Suprapubic skin (tissue), 4 donors: ENCODE results near the gene USP20. TPM values are rescaled to one million over a fixed set of nuclear protein-coding genes. Genes with fewer than 3 reads are reported as not detected.

Experiments used
- DNase-seq, 2 donors: peaks; one replicate each; pipeline ENCODE4 v3.0.0-alpha.2; 2019; ENCODE audit warnings: low spot score in 2 of 2
- H3K27ac ChIP-seq: fragments of 200-600 bp; sonication (generic); one replicate; pipeline ENCODE4 v1.5.1; 2019
- H3K27me3 ChIP-seq: fragments of 200-600 bp; sonication (generic); one replicate; pipeline ENCODE4 v1.5.1; 2019
- H3K36me3 ChIP-seq: fragments of 200-600 bp; sonication (generic); one replicate; pipeline ENCODE4 v1.5.1; 2019
- H3K4me1 ChIP-seq: fragments of 200-600 bp; sonication (generic); one replicate; pipeline ENCODE4 v1.5.1; 2019
- H3K4me3 ChIP-seq: fragments of 200-600 bp; sonication (generic); one replicate; pipeline ENCODE4 v1.5.1; 2019; ENCODE audit warnings: mild to moderate bottlenecking
- H3K9me3 ChIP-seq: fragments of 200-600 bp; sonication (generic); one replicate; pipeline ENCODE4 v1.5.1; 2019
- EP300 ChIP-seq: sonication (generic); formaldehyde crosslinking; IDR thresholded peaks from one replicate; pipeline ENCODE4 v1.6.1; 2017; ENCODE audit warnings: antibody characterized with exemption
- POLR2A ChIP-seq, 2 donors: fragments of 450-650 bp; IDR thresholded peaks; one replicate each; pipeline ENCODE4 v1.6.1; 2017; ENCODE audit warnings: antibody characterized with exemption in 2 of 2, mild to moderate bottlenecking in 2 of 2, moderate library complexity in 2 of 2
- POLR2AphosphoS5 ChIP-seq, 3 donors: sonication (generic); formaldehyde crosslinking; IDR thresholded peaks; one replicate each; pipeline ENCODE4 v1.6.1; 2017; ENCODE audit warnings: antibody characterized with exemption in 3 of 3
- WGBS: methylation state at CpG from one replicate; pipeline ENCODE4 v1.1.5; 2018; 5-methylcytosine and 5-hydroxymethylcytosine counted together
- total RNA-seq, 4 donors: library from RNA; depleted of rRNA; stranded (reverse); fragments of >200 nt; gene quantifications; one replicate each; pipeline ENCODE4 v1.1.0, GENCODE V29; 2016
- TF ChIP-seq, protein P1 (sequence below), 2 donors: fragments of 200-600 bp in 1 of 2; fragments of 450-650 bp in 1 of 2; sonication (generic) in 1 of 2; IDR thresholded peaks; one replicate each; pipeline ENCODE4 v1.5.1; 2016 to 2019; ENCODE audit warnings: antibody characterized with exemption in 2 of 2, mild to moderate bottlenecking in 1 of 2, moderate library complexity in 1 of 2

Gene USP20
- total RNA-seq, 4 donors from 2014 or later, result 22.6 to 51.4 (median 34.4) TPM

DNA sequence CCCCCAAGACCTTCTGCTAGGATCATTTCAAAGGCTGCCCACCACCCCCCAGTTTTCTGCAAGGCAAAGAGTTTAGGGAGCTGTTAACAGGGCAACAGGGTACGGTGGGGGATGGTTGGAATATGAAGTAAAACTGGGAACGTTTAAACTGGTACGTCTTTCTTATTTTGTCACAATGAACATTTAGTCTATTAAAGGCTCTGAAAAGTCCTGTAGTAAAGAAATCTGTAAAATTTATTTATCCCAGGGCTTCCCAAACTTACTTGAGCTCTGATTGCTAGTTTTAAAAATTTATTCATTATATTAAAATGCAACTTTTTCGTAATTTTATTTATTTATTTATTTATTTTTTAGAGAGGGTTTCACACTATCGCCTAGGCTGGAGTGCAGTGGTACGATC lies 62.0 kb downstream of the USP20 start:
- H3K36me3 ChIP-seq, result peaks cover 59% of the 10 kb centered on the region

DNA sequence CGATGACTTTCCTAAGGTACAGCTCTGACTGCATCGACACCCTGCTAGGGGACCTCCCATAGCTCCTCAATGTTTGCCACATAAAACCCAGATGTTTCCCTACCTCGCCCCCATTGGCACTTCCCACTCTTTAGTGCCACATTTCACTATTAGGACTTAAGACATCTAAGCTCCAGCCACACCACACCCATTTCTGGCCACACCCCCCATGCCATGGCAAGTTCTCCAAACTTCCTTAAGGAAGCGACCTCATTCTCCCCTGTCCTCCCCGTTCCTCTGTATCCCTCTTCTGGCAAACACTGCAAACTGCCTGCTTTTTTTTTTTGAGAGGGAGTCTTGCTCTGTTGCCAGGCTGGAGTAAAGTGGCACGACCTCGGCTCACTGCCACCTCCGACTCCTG lies 62.9 kb downstream of the USP20 start:
- WGBS, result 65% methylated on average over 8 of the region's 8 CpGs
- DNase-seq, result no peak
- no peaks in the 10 kb centered on the region for H3K4me1 ChIP-seq
- TF ChIP-seq POLR2AphosphoS5 (IDR thresholded peaks at IDR 0.05) (no peak), POLR2A (IDR thresholded peaks at IDR 0.05) (no peak), EP300 (no peak)
- TF ChIP-seq, protein P1, sequence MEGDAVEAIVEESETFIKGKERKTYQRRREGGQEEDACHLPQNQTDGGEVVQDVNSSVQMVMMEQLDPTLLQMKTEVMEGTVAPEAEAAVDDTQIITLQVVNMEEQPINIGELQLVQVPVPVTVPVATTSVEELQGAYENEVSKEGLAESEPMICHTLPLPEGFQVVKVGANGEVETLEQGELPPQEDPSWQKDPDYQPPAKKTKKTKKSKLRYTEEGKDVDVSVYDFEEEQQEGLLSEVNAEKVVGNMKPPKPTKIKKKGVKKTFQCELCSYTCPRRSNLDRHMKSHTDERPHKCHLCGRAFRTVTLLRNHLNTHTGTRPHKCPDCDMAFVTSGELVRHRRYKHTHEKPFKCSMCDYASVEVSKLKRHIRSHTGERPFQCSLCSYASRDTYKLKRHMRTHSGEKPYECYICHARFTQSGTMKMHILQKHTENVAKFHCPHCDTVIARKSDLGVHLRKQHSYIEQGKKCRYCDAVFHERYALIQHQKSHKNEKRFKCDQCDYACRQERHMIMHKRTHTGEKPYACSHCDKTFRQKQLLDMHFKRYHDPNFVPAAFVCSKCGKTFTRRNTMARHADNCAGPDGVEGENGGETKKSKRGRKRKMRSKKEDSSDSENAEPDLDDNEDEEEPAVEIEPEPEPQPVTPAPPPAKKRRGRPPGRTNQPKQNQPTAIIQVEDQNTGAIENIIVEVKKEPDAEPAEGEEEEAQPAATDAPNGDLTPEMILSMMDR (IDR thresholded peaks at IDR 0.05), result no peak
- H3K9me3 ChIP-seq, result no peaks in the 10 kb centered on the region
- no peak overlapping the region for H3K4me3 ChIP-seq
- H3K27me3 ChIP-seq, result no peaks in the 10 kb centered on the region
- peaks cover 62% of the 10 kb centered on the region for H3K36me3 ChIP-seq
- no peak overlapping the region for H3K27ac ChIP-seq

More for the DNA sequence above, 62.0 kb downstream of the USP20 start:
- no peak for DNase-seq
- no peaks in the 10 kb centered on the region for H3K4me1 ChIP-seq
- H3K4me3 ChIP-seq, result no peak overlapping the region
- H3K27me3 ChIP-seq, result no peaks in the 10 kb centered on the region
- no peak overlapping the region for H3K27ac ChIP-seq
- WGBS, result 93% methylated on average over 6 of the region's 6 CpGs
- TF ChIP-seq POLR2AphosphoS5 (IDR thresholded peaks at IDR 0.05) (no peak), POLR2A (IDR thresholded peaks at IDR 0.05) (no peak), EP300 (no peak)
- TF ChIP-seq, protein P1 (IDR thresholded peaks at IDR 0.05), result no peak
- H3K9me3 ChIP-seq, result no peaks in the 10 kb centered on the region

DNA sequence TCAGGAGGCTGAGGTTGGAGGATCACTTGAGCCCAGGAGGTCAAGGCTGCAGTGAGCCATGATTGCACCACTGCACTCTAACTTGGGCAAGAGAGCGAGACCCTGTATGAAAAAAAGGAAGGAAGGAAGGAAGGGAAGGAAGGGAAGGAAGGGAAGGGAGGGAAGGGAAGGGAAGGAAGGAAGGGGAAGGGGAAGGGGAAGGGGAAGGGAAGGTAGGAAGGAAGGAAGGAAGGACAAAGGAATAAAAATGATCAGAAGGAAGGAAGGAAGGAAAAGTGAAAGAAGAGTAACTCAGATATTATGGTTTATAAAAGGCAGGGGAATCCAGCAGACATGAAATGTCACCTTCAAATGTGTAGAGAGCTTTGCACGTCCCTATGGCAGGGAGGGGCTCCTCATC lies 64.4 kb downstream of the USP20 start:
- Histone ChIP-seq H3K9me3 (no peaks in the 10 kb centered on the region), H3K4me1 (no peaks in the 10 kb centered on the region), H3K27me3 (no peaks in the 10 kb centered on the region), H3K27ac (no peak overlapping the region), H3K36me3 (peaks cover 71% of the 10 kb centered on the region), H3K4me3 (no peak overlapping the region)
- WGBS, result 94% methylated on average over 2 of the region's 2 CpGs
- DNase-seq, result no peak
- TF ChIP-seq POLR2AphosphoS5 (IDR thresholded peaks at IDR 0.05) (no peak), POLR2A (IDR thresholded peaks at IDR 0.05) (no peak), EP300 (no peak)
- TF ChIP-seq, protein P1 (IDR thresholded peaks at IDR 0.05), result no peak

DNA sequence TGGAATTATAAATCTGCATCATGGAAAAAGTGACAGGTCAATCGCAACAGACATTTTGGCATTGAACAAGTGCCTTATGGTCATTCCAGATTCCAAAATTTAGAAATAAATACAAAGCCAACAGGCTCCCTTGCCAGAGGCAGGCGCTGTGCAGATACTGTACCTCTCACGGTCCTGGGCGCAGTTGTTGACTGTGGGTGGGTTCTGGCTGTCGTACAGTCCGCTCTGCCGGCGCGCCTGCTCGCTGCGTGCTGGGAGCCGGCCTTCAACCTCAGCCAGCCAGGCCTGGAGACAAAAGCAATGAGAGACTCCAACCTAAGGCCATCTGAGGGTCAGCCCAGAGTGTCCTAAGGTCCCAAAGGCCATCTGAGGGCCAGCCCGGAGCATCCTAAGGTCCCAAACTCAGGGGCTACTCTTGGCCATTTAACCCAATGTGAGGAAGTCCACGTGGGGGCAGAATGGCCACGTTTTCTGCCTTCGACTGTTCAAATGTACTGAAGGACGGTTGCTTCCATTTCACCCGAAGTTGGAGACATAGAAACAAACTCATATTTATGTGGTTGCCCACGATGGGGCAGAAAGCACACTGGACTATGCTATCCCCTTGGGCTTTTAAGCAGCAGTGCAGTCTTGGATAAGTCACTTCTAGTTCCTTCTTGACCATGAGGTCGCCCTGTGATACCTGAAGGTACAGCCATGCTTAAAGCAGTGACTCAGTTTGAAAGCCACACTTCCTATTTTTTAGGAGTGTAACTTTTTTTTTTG lies 65.2 kb downstream of the USP20 start:
- TF ChIP-seq POLR2AphosphoS5 (IDR thresholded peaks at IDR 0.05) (no peak), EP300 (no peak), POLR2A (IDR thresholded peaks at IDR 0.05) (no peak)
- TF ChIP-seq, protein P1 (IDR thresholded peaks at IDR 0.05), result no peak
- no peak overlapping the region for H3K4me3 ChIP-seq
- no peaks in the 10 kb centered on the region for H3K9me3 ChIP-seq
- H3K4me1 ChIP-seq, result no peaks in the 10 kb centered on the region
- H3K27me3 ChIP-seq, result no peaks in the 10 kb centered on the region
- 89% methylated on average over 19 of the region's 20 CpGs for WGBS
- H3K27ac ChIP-seq, result no peak overlapping the region
- no peak for DNase-seq
- H3K36me3 ChIP-seq, result peaks cover 70% of the 10 kb centered on the region

DNA sequence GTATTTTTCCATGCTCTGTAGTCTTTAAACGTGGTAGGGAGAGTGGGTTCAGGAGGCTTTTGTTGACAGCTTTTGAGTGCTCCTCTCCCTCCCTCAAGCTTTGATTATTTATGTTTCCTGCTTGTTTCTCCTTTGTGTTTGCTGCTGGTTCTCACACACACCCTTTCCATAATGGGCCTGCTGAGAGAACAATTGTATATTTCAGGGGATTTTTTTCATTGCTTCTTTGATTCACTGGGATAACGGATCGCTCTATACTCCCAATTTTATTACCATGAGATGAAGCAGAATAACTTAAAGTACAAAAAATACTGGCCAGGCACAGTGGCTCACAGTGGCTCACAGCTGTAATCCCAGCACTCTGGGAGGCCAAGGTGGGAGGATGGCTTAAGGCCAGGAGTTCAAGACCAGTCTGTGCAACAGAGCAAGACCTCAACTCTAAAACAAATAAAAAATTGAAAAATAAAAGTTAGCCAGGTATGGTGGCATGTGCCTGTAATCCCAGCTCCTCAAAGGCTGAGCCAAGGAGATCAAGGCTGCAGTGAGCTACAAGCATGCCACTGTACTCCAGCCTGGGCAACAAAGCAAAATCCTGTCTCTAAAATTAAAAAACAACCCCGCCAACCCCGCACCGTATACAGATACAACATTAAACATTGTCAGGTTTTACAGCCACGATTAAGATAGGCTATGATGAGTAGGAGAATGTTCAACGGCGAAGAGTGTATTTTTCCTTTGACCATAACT lies 66.9 kb downstream of the USP20 start:
- Histone ChIP-seq H3K9me3 (no peaks in the 10 kb centered on the region), H3K36me3 (peaks cover 64% of the 10 kb centered on the region), H3K4me1 (no peaks in the 10 kb centered on the region), H3K4me3 (no peak overlapping the region), H3K27ac (no peak overlapping the region), H3K27me3 (no peaks in the 10 kb centered on the region)
- no peak for DNase-seq
- TF ChIP-seq EP300 (no peak), POLR2A (IDR thresholded peaks at IDR 0.05) (no peak), POLR2AphosphoS5 (IDR thresholded peaks at IDR 0.05) (no peak)
- TF ChIP-seq, protein P1 (IDR thresholded peaks at IDR 0.05), result no peak
- WGBS, result 91% methylated on average over 9 of the region's 9 CpGs
